ENCODE measurements around the gene PSPH.

Gene PSPH

DNA sequence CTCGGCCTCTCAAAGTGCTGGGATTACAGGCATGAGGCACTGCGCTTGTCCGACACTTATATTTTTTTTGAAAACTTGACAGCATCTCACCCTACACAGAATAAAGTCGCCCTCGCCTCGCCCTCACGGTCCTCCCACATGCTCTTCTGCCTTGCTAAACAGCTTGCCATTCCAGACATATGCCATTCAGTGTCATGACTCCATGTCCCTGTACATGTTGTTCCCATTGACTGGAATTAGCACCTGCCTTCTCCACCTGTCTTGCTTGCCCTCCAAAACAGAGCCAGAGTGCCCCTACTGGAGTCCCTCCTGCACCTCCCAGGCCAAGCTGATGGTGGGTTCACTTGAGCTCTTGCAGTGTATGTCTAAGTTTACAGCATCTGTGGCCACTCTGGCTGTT lies 80.7 kb downstream of the PSPH start:
- TF ChIP-seq, protein P1, sequence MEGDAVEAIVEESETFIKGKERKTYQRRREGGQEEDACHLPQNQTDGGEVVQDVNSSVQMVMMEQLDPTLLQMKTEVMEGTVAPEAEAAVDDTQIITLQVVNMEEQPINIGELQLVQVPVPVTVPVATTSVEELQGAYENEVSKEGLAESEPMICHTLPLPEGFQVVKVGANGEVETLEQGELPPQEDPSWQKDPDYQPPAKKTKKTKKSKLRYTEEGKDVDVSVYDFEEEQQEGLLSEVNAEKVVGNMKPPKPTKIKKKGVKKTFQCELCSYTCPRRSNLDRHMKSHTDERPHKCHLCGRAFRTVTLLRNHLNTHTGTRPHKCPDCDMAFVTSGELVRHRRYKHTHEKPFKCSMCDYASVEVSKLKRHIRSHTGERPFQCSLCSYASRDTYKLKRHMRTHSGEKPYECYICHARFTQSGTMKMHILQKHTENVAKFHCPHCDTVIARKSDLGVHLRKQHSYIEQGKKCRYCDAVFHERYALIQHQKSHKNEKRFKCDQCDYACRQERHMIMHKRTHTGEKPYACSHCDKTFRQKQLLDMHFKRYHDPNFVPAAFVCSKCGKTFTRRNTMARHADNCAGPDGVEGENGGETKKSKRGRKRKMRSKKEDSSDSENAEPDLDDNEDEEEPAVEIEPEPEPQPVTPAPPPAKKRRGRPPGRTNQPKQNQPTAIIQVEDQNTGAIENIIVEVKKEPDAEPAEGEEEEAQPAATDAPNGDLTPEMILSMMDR (IDR thresholded peaks at IDR 0.05) = no peak
- Mint-ChIP-seq H3K4me3 (no peak overlapping the region), H3K9me3 (no peaks in the 10 kb centered on the region), H3K27ac (peak overlapping the region; percentile 52), H3K36me3 (ENCODE audit: low read depth) (peaks cover 59% of the 10 kb centered on the region), H3K4me1 (peaks cover 27% of the 10 kb centered on the region), H3K27me3 (ENCODE audit: low read depth, poor library complexity) (peaks cover 6% of the 10 kb centered on the region)
- DNase-seq = no peak

DNA sequence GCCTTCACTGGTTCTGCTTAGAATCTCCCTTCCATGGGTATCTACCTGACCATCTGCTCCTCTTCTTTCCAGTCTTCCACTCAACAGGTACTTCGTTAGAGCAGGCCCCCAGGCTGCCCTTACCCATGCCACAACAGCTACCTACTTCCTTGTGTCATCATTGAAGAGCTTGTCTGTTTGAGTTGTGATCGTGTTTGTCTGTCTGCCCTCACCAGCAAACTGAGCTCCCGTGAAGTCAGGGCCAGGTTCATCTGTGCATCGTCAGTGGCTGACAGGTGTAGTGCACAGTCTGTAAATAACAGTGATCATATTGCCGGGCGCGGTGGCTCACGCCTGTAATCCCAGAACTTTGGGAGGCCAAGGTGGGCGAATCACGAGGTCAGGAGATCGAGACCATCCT lies 81.9 kb downstream of the PSPH start:
- peaks cover 34% of the 10 kb centered on the region for H3K4me1 Mint-ChIP-seq
- peaks cover 57% of the 10 kb centered on the region for H3K36me3 Mint-ChIP-seq (ENCODE audit: low read depth)
- DNase-seq = no peak
- H3K9me3 Mint-ChIP-seq = no peaks in the 10 kb centered on the region
- TF ChIP-seq, protein P1 (IDR thresholded peaks at IDR 0.05) = no peak
- H3K27me3 Mint-ChIP-seq (ENCODE audit: low read depth, poor library complexity) = peaks cover 6% of the 10 kb centered on the region
- H3K27ac Mint-ChIP-seq = peak overlapping the region; percentile 86
- no peak overlapping the region for H3K4me3 Mint-ChIP-seq

DNA sequence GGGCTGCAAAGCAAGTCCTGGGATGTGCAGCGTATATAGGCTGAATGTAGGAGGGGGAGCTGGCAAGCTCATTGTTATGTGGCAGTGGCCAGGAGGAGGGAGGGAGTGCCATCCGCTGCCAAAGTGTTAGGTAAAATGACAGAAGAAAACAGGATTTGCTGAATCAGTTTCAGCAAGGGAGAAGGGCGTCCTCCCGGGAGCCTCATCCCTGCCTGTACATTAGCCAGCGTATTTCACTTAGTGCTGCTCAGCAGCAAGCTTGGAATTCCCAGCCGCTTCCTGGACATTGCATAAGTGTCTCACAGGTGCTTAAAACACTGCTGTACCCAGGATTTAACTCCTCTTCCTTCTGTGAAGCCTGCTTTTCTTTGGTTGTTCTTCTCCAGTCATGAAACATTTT lies 84.4 kb downstream of the PSPH start:
- Mint-ChIP-seq H3K36me3 (ENCODE audit: low read depth) (peaks cover 54% of the 10 kb centered on the region), H3K4me1 (peaks cover 34% of the 10 kb centered on the region), H3K27me3 (ENCODE audit: low read depth, poor library complexity) (peaks cover 24% of the 10 kb centered on the region), H3K27ac (peak overlapping the region; percentile 17), H3K9me3 (no peaks in the 10 kb centered on the region), H3K4me3 (peak overlapping the region; percentile 58)
- DNase-seq = no peak
- TF ChIP-seq, protein P1 (IDR thresholded peaks at IDR 0.05) = no peak

DNA sequence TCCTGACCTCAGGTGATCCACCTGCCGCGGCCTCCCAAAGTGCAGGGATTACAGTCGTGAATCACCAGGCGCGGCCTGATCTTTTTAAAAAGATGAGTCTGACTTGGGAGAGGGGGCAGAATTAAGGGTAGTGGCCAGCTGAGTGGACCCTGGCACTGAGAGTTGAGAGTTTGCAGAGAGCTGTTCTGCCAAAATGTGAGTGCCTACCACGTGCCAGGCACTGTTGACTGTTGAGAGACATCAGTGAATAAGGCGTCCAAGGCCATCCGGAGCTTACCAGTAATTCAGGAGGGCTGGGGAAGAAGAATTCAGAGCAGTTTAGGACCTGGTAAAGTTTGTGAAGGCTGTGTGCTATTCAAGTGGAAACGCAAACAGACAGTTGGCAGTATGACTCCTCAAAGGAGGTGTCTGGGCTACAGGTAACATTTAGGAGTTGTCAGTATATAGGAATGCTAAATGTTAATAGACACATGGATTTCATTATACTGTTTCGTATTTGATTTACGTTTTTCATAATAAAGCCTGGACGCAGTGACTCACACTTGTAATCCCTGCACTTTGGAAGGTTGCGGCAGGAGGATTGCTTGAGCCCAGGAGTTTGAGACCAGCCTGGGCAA lies 85.3 kb downstream of the PSPH start:
- DNase-seq = no peak
- Mint-ChIP-seq H3K27ac (peak overlapping the region; percentile 51), H3K27me3 (ENCODE audit: low read depth, poor library complexity) (peaks cover 28% of the 10 kb centered on the region), H3K9me3 (no peaks in the 10 kb centered on the region), H3K4me1 (peaks cover 28% of the 10 kb centered on the region), H3K4me3 (peak overlapping the region; percentile 96), H3K36me3 (ENCODE audit: low read depth) (peaks cover 48% of the 10 kb centered on the region)
- TF ChIP-seq, protein P1 (IDR thresholded peaks at IDR 0.05) = no peak

DNA sequence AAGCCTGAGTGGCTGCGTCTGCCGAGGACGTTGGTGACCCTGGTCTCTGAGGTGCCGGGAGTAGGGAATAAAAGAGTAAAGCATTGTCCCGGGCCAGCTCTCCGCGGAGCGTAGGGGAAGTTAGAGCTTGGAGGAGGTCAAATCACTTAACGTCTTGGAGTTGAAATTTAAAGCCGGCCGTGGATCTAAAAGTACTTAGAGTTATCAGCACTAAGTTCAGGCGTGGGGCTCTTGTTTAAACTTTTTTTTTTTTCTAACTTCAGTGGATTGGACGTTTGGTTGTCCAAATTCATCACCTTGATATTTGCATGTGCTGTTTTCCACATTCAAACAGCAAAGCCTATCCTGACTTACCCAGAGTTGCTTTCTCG lies 86.2 kb downstream of the PSPH start:
- no peak for DNase-seq
- H3K9me3 Mint-ChIP-seq = no peaks in the 10 kb centered on the region
- peak overlapping the region; percentile 96 for H3K4me3 Mint-ChIP-seq
- TF ChIP-seq, protein P1 (IDR thresholded peaks at IDR 0.05) = no peak
- peaks cover 40% of the 10 kb centered on the region for H3K36me3 Mint-ChIP-seq (ENCODE audit: low read depth)
- peaks cover 23% of the 10 kb centered on the region for H3K4me1 Mint-ChIP-seq
- peak overlapping the region; percentile 98 for H3K27ac Mint-ChIP-seq
- peaks cover 28% of the 10 kb centered on the region for H3K27me3 Mint-ChIP-seq (ENCODE audit: low read depth, poor library complexity)

Measured in nephron progenitor cell (in vitro differentiated cells).